A673 (cell line): Measurements from ENCODE around the gene FAU.

Source experiments
- CTCF ChIP-seq: fragments of 300-800, 200-600 bp; sonication (generic); conservative IDR thresholded peaks from 2 replicates; pipeline ENCODE4 v1.5.1; 2017; ENCODE audit warnings: low read depth, mild to moderate bottlenecking, antibody characterized with exemption, low read length, moderate library complexity, mixed read lengths
- EZH2 ChIP-seq: fragments of 200-600 bp; sonication (generic); IDR thresholded peaks from 2 replicates; pipeline ENCODE4 v1.6.1; 2017; ENCODE audit warnings: borderline replicate concordance, low read depth, mild to moderate bottlenecking, mixed read lengths, antibody characterized with exemption, low read length; ENCODE audit not compliant: poor library complexity, severe bottlenecking

- no peak for TF ChIP-seq CTCF
- TF ChIP-seq EZH2 = no peak
These were observed 5.7 kb upstream of the FAU start for GRCh38 chr11:65127473-65128181.
